MM.1S (cell line): Measurements from ENCODE around the gene NSFL1C.

ENCODE experiments used
- DNase-seq: peaks from one replicate; pipeline ENCODE4 v3.0.0-alpha.2; 2015
- H2AFZ ChIP-seq: fragments of 300-600 bp; sonication (generic); 2 replicates; pipeline ENCODE4 v1.6.0; 2016; ENCODE audit warnings: antibody characterized with exemption, low read length
- H3F3A ChIP-seq: fragments of 300-600 bp; sonication (generic); 2 replicates; pipeline ENCODE4 v1.6.1; 2016; ENCODE audit warnings: mild to moderate bottlenecking, antibody characterized with exemption, low read length, moderate library complexity, mixed read lengths; ENCODE audit not compliant: insufficient read depth
- H3K27ac ChIP-seq: fragments of 300-600 bp; sonication (generic); 2 replicates; pipeline ENCODE4 v1.5.1; 2016; ENCODE audit warnings: mild to moderate bottlenecking, low read length
- H3K27me3 ChIP-seq: fragments of 300-600 bp; sonication (generic); replicated peaks from 2 replicates; pipeline ENCODE4 v1.6.0; 2016; ENCODE audit warnings: low read length; ENCODE audit not compliant: insufficient read depth
- H3K36me3 ChIP-seq: fragments of 300-600 bp; sonication (generic); replicated peaks from 2 replicates; pipeline ENCODE4 v1.6.1; 2016; ENCODE audit warnings: mild to moderate bottlenecking, low read length, mixed read lengths; ENCODE audit not compliant: insufficient read depth
- H3K4me1 ChIP-seq: fragments of 300-600 bp; sonication (generic); 2 replicates; pipeline ENCODE4 v1.6.1; 2016; ENCODE audit warnings: low read length, mixed read lengths
- H3K4me2 ChIP-seq: fragments of 300-600 bp; sonication (generic); 2 replicates; pipeline ENCODE4 v1.6.0; 2016; ENCODE audit warnings: low read depth, low read length
- H3K4me3 ChIP-seq: fragments of 300-600 bp; sonication (generic); 2 replicates; pipeline ENCODE4 v1.5.1; 2016; ENCODE audit warnings: low read length, mixed read lengths
- H3K79me2 ChIP-seq: fragments of 300-600 bp; sonication (generic); 2 replicates; pipeline ENCODE4 v1.6.1; 2016; ENCODE audit warnings: mixed run types, low read length, mixed read lengths
- H3K9ac ChIP-seq: fragments of 300-600 bp; sonication (generic); 2 replicates; pipeline ENCODE4 v1.6.1; 2016; ENCODE audit warnings: low read length, mixed read lengths
- H3K9me2 ChIP-seq: fragments of 300-600 bp; sonication (generic); replicated peaks from 2 replicates; pipeline ENCODE4 v1.6.1; 2016; ENCODE audit warnings: mild to moderate bottlenecking, low read length, mixed read lengths; ENCODE audit not compliant: insufficient read depth
- H3K9me3 ChIP-seq: fragments of 300-600 bp; sonication (generic); replicated peaks from 2 replicates; pipeline ENCODE4 v1.6.1; 2016; ENCODE audit warnings: mild to moderate bottlenecking, low read length, mixed read lengths; ENCODE audit not compliant: insufficient read depth
- H4K20me1 ChIP-seq: fragments of 300-600 bp; sonication (generic); 2 replicates; pipeline ENCODE4 v1.6.1; 2016; ENCODE audit warnings: mild to moderate bottlenecking, low read length, moderate library complexity, mixed read lengths; ENCODE audit not compliant: insufficient read depth
- CTCF ChIP-seq: fragments of 300-600 bp; sonication (generic); IDR thresholded peaks from 2 replicates; pipeline ENCODE4 v1.5.1; 2016; ENCODE audit warnings: antibody characterized with exemption, low read length, mixed read lengths
- EZH2 ChIP-seq: fragments of 300-600 bp; sonication (generic); optimal IDR thresholded peaks from 2 replicates; pipeline ENCODE3; 2017; ENCODE audit warnings: low read depth, mild to moderate bottlenecking, antibody characterized with exemption, low read length, mixed read lengths
- EZH2phosphoT487 ChIP-seq: fragments of 300-600 bp; sonication (generic); IDR thresholded peaks from 2 replicates; pipeline ENCODE4 v1.6.1; 2018; ENCODE audit warnings: antibody characterized with exemption, low read length

NSFL1C gene

GRCh38 chr20:1493536-1493935, 26.9 kb upstream of the NSFL1C start:
- H3K9ac ChIP-seq = no peak overlapping the region
- no peak overlapping the region for H3K4me2 ChIP-seq
- no peak for DNase-seq
- no peaks in the 10 kb centered on the region for H3K9me2 ChIP-seq
- TF ChIP-seq EZH2phosphoT487 = no peak
- H3K79me2 ChIP-seq = no peaks in the 10 kb centered on the region
- H3K4me1 ChIP-seq = peaks cover 15% of the 10 kb centered on the region; the same call in 1 of the 2 replicates
- H4K20me1 ChIP-seq = no peaks in the 10 kb centered on the region
- no peak overlapping the region for H3K4me3 ChIP-seq
- no peak overlapping the region for H2AFZ ChIP-seq
- no peak overlapping the region for H3K27ac ChIP-seq
- H3K9me3 ChIP-seq = no peaks in the 10 kb centered on the region
- H3K27me3 ChIP-seq = no peaks in the 10 kb centered on the region
- no peaks in the 10 kb centered on the region for H3K36me3 ChIP-seq
- no peaks in the 10 kb centered on the region for H3F3A ChIP-seq

- no peak overlapping the region for H3K27ac ChIP-seq
- no peaks in the 10 kb centered on the region for H3K27me3 ChIP-seq
- no peaks in the 10 kb centered on the region for H4K20me1 ChIP-seq
- no peak overlapping the region for H3K4me2 ChIP-seq
- H3K79me2 ChIP-seq = no peaks in the 10 kb centered on the region
- no peaks in the 10 kb centered on the region for H3K9me3 ChIP-seq
- TF ChIP-seq EZH2phosphoT487 (no peak), EZH2 (no peak)
- H3K4me1 ChIP-seq = peaks cover 15% of the 10 kb centered on the region; the same call in 1 of the 2 replicates
- H3K9me2 ChIP-seq = no peaks in the 10 kb centered on the region
- H3F3A ChIP-seq = no peaks in the 10 kb centered on the region
- H2AFZ ChIP-seq = no peak overlapping the region
- no peaks in the 10 kb centered on the region for H3K36me3 ChIP-seq
- H3K4me3 ChIP-seq = no peak overlapping the region
- H3K9ac ChIP-seq = no peak overlapping the region
- no peak for DNase-seq
These were observed 25.4 kb upstream of the NSFL1C start for GRCh38 chr20:1491860-1492642.

GRCh38 chr20:1491281-1491840, 24.7 kb upstream of the NSFL1C start, which contains the start of gene SIRPB2:
SIRPB2 (minus strand) TSS chr20:1491420; CDS start chr20:1491359, 61 bp downstream.
- H2AFZ ChIP-seq = no peak within 1 kb of the TSS
- H3K4me2 ChIP-seq = no peak within 1 kb of the TSS
- H3K27me3 ChIP-seq = no peaks in the 10 kb centered on the region
- H3K4me3 ChIP-seq = no peak within 1 kb of the TSS
- H3K4me1 ChIP-seq = peaks cover 15% of the 10 kb centered on the region; the same call in 1 of the 2 replicates
- no peaks in the 10 kb centered on the region for H3K36me3 ChIP-seq
- no peak within 1 kb of the TSS for H3K9ac ChIP-seq
- no peaks in the 10 kb centered on the region for H3K79me2 ChIP-seq
- no peaks in the 10 kb centered on the region for H3K9me3 ChIP-seq
- H3K9me2 ChIP-seq = no peaks in the 10 kb centered on the region
- H3F3A ChIP-seq = no peaks in the 10 kb centered on the region
- TF ChIP-seq CTCF (no peak), EZH2 (no peak), EZH2phosphoT487 (no peak)
- no peak within 1 kb of the TSS for H3K27ac ChIP-seq
- DNase-seq = no peak
- no peaks in the 10 kb centered on the region for H4K20me1 ChIP-seq

GRCh38 chr20:1490643-1491195, 24.1 kb upstream of the NSFL1C start:
- Histone ChIP-seq H3K79me2 (no peaks in the 10 kb centered on the region), H2AFZ (no peak overlapping the region), H3K4me3 (no peak overlapping the region), H3K9me3 (no peaks in the 10 kb centered on the region), H3K4me2 (no peak overlapping the region), H3K4me1 (peaks cover 15% of the 10 kb centered on the region; the same call in 1 of the 2 replicates), H3K27ac (no peak overlapping the region), H3K9me2 (no peaks in the 10 kb centered on the region), H3K27me3 (no peaks in the 10 kb centered on the region), H3K9ac (no peak overlapping the region), H4K20me1 (no peaks in the 10 kb centered on the region), H3F3A (no peaks in the 10 kb centered on the region), H3K36me3 (no peaks in the 10 kb centered on the region)
- TF ChIP-seq CTCF = no peak
- TF ChIP-seq EZH2 = no peak
- no peak for TF ChIP-seq EZH2phosphoT487
- no peak for DNase-seq
